NK-92 (cell line): Measurements from ENCODE around the gene VHLL.
"Not testable (repeated sequence)": the region's sequence is repeated elsewhere in the genome, so short reads cannot be mapped to it uniquely, and the experiment has no call there.

Experiments
- DNase-seq: peaks from one replicate; lab custom pipeline; 2025; ENCODE audit not compliant: unreplicated experiment; lab: John Stamatoyannopoulos, UW

The VHLL gene

DNA sequence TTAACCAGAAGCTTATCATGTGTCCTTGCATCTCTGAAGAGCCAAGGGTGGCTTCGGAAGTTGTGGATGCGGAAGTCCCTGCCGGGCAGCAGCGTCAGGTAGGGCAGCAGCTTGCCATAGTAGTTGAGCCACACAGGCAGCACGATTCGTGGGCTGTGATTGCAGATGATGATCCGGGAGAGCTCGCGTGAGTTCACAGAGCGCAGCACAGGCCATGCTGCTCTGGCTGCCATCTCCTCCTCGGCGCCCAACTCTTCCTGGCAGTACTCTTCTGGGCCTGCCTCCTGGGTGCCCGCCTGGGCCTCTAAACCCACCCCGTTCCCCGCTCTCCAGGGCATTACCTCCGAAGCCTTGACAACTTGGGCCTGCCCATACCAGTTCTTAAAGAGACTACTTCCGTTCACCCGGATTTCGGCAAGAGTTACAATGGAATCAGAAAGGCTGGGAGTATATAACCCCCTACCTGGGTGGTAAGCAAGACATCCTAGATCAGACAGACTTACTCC lies at the start of gene VHLL:
TSS of gene VHLL (minus strand) at position 456 of the 506 bp plus-strand sequence. CDS start at position 338, 118 bp downstream.
- DNase-seq: no peak

DNA sequence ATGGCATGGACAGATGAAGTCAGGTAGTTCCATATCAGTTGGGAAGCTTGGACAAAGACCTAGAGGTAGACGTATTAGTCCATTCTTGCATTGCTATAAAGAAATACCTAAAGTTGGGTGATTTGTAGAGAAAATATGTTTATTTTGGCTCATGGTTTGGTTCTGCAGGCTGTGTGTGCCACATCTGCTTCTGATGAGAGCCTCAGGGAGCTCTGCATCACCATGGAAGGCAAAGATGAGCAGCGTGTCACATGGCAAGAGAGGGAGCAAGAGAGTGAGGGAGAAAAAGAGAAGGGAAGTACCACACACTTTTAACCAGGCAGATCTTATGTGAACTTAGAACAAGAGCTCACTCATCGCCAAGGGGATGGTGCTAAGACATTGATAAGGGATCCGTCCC lies 48.2 kb upstream of the VHLL start:
- no peak for DNase-seq

DNA sequence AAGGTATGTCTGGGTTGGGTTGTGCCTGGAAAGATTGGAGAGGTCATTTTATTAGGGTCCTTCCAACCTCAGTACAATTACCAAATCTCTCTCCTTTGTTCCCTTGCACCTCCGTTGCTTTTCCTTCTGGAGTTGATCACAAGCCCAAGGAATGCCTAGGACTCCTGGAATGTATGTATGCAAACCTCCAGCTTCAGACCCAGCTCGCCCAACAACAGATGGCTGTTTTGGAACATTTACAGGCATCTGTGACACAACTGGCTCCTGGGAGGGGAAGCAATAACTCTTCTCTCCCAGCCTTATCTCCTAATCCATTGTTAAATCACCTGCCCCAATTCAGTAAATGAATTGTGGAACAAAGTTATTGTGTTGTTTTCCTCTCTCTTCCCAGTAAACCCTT lies 47.5 kb upstream of the VHLL start:
- no peak for DNase-seq

DNA sequence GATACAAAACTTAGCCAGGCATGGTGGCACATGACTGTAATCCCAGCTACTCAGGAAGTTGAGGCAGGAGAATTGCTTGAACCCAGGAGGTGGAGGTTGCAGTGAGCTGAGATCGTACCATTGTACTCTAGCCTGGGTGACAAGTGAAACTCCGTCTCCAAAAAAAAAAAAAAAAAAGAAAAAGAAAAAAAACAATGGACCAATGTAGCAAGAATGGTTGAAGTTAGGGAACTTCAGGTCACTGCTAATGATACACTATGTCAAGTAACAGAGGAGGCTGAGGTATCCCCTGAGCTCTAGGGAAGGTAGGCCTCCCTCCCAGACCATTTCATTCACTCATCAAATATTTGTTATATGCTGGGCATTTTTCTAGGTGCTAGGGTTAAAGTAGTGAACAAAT lies 46.9 kb upstream of the VHLL start:
- not testable (repeated sequence) for DNase-seq

DNA sequence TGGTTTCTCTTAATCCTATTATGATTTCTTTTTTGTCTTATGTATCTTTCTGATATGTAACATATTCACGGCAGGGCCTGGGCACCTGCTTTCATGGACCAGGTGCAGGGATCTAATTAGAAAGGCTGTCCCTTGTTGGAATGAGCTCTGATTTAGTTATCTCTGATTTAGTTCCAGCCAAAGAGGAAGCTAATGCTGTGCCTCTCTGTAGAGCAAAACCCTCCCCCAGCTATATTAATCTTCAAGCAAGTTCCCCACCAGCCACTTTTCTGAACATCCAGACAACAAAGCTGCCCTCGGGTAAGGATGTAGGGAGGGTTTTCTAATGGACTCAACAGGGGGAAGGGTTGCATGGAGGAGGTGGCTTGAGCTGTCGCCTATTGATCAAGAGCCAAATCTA lies 45.3 kb upstream of the VHLL start:
- DNase-seq: no peak

DNA sequence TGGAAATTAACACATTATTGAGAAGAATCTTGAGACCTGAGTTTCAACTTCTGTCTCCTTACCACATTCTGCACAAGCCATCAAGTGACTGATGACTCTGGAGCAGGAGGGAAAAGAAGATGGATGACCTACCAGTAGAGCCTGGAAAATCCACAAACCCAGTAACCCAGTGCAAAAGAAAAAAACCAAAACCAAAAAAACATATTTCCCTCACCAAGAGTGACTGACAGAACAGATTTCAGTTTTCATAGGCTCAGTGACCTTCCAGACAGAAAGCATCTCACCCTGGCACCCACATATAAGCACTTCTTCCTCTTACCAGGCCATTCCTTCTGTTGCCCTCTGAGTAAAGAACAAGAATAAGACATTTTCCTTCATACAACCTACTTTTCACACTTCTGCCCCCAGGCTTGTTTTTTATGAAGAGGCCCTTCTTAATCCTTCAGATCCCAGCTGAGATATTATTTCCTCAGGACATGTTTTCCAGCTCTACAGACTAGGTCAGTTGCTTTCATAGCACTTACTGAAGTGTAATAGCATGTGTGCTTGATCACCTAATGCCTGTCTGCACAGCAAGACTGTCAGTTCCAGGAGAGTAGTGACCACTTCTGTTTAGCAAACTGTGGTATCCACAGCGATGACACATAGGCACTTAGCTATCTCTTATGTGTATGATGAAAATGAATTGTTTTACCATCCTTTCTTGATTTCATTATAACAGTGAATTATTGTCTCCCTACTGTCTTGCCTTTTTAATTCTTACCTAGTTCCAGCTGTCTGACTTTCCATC lies 43.3 kb upstream of the VHLL start:
- no peak for DNase-seq

DNA sequence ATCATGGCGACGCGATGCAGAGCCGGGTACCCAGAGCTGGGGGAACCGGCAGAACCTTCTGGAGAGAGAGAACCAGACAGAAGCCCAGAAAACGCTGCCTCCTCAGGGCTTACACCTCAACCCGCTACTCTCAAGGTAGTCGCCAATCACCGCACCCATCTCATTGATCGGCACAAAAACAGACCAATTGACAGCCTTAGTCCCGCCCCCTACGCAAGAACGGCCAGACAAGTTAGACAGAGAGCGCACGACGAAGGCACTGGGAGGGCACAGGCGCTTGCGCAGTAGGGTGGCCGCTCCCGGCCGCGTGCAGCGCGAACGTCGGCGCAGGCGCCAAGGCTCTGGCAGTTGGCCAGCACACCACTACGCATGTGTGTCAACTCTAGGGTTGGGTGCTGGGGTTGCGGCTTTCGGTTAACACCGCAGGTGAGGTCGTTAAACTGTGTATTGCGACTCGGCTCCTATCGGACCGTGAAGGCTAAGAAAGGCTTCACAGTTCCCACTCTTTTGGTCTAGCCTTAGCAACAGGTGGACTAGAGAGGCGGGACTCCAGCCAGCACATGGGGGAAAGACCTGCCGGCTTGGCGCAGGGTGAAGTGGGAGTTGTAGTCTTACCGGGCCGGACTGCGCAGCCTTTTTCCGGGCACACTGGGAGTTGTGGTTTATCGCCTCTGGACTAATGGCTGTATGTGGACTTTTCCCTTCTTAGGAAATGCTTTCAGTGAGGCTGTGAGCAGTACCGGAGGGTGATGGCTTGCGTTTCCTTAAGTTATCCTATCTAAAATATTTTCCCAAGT lies 39.3 kb upstream of the VHLL start, which contains the start of the genes CCT3 and TSACC:
TSS of gene CCT3 (minus strand) at position 113 of the 797 bp plus-strand sequence. CDS start at position 5, 108 bp downstream.
TSS of gene TSACC (plus strand) at position 347 of the 797 bp plus-strand sequence. CDS start 1,232 bp downstream, outside the sequence.
- peak; percentile 92 for DNase-seq

DNA sequence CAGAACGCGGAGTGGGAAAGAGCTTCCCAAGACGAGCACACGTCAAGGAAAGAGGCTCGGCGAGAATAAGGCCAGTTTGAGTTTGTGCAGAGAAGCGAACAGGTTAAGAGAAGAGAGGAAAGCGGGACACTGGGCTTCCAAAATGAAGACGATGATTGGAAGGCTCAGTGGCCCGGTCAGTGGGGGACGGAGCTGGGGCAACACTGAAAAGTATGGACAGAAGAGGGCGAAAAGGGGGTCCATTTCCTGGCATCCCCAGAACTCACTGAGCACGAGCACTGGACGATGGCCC lies 38.7 kb upstream of the VHLL start:
- no peak for DNase-seq

DNA sequence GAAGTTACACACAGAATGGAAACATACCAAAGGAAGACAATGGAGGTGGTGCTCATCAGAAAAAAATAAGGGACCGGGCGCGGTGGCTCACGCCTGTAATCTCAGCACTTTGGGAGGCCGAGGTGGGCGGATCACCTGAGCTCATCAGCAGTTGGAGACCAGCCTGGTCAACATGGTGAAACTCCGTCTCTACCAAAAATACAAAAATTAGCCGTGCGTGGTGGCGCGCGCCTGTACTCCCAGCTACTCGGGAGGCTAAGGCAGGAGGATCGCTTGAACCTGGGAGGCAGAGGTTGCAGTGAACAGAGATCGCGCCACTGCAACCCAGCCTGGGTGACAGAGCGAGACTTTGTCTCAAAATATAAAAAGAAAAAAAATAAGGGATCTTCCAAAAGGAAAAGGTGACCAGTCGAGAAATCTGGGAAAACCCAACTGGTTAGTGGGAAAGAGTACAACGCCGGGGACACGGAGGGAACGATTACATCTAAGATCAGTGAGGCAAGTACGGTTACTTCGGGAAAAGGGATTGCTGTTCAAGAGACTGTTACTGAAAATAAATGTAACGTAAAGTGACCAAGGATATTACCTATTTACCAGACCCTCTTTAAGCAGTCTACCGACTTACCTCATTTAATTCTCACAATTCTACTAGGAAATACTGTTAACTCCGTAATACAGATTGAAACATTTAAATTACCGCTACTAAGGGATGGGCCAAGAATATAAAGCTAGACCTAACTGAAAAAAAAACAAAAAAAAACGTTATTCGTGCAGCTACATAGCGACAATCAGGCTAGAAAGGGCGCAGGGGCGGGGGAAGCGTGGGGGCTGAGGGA lies 38.2 kb upstream of the VHLL start:
- no peak for DNase-seq

DNA sequence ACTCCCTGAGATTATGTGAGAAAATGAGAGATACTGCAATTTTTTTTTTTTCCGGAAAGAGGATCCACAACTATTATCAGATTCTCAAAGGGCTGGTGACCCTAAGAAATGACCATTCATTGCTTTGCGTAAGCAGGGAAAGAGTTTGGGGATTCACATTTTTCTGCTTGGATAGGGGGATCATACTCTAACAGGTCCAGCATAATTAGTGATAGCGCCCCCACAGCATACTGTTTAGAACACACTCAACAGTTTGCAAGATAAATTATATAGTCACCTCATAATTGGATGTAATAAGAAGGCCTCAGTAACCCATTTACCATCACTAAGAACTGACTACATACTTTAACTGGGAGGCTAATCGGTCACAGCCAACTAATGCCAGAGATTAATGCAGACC lies 37.1 kb upstream of the VHLL start:
- no peak for DNase-seq

DNA sequence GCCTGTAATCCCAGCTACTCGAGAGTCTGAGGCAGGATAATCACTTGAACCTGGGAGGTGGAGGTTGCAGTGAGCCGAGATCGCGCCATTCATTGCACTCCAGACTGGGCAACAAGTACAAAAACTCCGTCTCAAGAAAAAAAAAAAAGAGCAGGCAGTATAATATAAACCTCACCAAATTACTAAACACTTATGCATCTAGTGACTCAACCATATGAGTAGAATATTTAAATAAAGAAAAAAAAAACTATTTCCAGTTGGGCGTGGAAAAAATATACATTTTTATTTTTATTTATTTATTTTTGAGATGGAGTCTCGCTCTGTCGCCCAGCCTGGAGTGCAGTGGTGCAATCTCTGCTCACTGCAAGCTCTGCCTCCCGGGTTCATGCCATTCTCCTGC lies 24.1 kb upstream of the VHLL start:
- DNase-seq: not testable (repeated sequence)

DNA sequence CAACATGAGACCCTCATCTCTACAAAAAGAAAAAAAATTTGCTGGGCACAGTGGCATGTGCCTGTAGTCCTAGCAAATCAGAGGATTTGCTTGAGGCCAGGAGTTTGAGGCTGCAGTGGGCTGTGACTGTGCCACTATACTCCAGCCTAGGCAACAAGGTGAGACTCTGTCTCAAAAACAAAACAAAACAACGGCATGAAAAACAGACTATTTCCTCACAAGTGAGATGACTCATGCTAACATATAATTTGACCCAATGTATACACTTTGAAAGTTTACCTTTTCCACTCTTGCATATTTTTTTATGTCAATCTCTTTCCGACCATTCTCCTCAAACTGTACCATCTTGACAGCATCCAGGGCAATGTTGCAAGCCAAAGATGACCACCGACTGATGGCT lies 21.5 kb upstream of the VHLL start:
- no peak for DNase-seq

DNA sequence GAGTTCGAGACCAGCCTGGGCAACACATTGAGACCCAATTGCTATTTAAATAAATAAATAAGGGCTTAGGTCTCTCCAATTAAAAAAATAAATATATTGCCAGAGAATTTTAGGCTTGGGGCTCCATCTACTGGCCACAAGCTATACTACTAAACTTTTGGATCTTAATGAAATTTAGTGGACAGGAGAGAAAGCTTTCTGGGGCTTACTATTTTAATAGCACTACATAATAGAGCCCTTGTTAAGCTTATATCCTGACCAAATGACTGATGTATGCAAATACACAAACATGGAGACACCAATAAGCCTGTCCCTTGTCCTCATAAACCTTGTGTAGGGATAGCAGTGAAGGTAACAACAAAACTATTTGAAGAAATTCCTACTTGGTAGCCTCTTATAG lies 20.6 kb upstream of the VHLL start:
- no peak for DNase-seq

DNA sequence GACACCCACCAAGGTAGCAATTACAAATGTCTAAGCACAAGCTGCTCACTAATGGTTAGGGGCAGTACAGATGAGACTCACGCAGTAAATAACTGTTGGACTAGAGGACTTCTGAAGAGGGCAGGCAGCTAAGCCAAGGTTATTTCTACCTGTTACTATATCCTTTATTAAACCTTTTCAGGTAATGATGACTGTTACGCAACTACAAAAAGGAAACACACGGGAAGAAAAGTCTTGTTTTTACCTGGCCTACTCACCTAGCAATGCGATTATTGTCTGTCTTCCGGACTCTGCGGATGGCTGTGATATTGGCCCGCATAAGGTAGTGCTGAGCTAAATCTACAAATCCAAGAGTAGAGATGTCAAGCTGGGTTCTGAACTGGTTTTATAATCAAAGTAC lies 17.8 kb upstream of the VHLL start:
- DNase-seq: no peak

DNA sequence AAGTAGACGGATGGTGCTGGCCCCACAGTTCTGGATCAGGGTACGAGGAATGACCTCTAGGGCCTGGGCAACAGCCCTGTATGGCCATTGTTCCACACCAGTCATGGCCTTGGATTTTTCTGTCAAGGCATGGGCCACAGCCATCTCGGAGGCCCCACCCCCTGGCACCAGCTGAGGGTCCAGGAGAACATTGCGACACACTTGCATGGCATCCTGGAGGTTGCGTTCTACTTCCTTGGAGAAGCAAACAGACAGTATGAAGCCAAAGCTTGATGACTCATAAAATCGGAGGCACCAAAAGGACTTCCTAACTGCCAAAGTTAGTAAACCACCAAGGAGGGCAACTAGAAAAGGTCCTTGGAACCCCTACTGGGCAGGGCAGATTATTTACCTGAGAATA lies 11.9 kb upstream of the VHLL start:
- DNase-seq: no peak

DNA sequence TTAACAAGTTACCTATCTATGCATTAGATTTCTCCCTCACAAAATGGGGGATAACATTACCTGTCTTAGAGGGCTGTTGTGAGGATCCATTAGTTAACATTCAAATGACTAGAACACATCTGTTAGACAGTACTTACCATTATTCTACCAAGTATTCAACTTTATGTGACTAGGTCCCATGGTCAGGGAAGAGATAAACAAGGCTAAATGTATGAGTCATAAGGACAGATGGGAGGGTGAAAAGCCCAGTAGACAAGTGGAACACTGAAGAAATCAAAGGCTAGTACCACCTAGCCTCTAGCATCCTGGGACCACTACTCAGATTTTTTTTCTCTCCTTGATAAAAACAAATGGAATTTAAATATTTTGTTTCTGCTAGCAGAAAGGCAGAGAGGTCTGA lies 9.0 kb upstream of the VHLL start:
- no peak for DNase-seq

DNA sequence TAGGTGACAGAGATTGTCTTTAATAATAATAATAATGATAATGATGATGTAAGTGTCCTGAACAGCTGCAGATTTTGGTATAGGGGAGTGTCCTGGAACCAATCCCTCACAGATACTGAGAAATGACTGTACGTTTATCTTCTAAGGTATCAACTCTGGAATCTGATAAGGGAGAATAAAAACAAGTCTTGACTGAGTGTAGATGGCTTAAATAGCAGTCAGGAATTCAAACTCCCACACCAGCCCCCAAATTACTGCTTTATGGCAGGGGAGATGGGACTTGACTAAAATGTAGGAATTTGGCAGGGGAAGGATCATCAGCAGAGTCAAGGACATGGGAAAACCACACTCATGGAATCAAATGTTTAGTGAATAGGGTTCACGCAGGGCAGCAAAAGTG lies 6.1 kb upstream of the VHLL start:
- no peak for DNase-seq

DNA sequence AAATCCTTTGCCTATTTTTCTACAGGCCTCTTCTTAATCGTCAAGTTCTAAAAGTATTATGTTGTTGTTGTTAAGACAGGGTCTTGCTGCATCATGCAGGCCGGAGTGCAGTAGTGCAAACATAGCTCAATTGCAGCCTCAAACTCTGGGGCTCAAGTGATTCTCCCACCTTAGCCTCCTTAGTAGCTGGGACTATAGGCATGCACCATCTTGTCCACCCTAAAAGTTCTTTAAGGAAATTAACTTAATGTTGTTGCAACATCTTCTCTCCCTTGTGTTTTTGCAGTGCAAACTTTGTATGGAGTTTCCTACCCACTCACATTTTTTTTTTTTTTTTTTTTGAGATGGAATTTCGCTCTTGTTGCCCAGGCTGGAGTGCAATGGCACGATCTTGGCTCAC lies 4.1 kb upstream of the VHLL start:
- DNase-seq: no peak

DNA sequence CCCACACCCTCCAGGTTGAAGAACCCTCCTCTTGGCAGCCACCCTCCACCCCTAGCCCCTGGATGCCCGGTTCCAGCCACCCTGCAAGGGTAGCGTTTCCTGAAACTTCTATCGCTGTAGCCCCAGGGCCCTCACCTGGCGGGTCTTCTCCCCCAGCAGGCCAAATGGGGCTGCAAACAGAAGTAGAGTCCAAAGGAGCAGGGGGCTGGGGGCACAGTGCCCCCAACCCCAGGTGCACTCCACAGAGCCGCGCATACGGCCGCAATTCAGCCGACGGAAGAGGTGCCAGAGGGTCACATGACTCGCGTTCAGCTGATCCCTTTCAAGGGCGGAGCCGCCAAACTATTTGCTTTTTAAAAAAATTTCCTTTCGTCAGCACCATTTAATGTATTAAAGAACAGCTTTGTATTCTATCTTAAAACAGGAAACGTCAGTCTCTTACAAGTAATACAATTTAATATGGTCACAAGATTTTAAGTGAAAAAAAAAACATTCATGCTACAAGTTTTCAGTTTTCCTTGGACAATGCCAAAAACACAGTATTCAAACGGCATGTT lies 3.6 kb downstream of the VHLL start, which contains the start of gene GLMP:
TSS of gene GLMP (minus strand) at position 289 of the 557 bp plus-strand sequence. CDS start at position 255, 34 bp downstream.
- no peak for DNase-seq

DNA sequence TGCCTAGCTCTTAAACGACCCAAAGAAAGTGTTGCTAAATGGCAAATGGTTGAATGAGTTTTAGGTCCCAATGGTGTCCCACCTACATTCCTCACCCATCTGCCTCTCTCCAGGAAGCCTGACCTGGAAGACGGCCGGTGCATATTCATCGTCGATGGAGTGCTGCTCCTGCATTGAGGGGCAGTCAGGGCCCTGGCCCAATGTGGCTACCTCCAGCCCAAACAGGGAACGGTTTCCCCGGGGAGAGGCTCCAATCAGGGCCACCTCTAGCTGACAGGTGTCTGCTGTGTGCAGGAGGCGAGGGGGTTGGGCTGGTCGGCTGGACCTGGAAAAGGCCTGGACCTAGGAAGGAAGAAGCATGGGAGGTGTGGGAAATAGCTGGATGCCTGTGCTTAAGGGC lies 5.2 kb downstream of the VHLL start:
- DNase-seq: no peak

DNA sequence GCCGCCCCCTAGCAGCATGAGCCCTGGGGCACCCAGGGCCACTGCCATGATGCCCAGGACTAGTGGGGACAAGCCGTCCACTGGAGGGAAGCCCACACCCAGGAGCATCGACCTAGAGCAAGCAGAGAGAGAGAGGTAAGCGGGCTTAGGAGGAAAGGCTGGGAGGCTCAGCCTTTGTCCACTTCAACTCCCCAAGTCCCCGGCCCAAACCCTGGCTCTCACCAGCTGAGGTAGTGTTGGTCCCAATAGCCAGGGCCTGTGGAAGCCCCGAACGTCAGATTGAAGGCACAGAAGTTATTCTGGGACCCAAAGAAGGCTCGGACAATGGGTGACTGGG lies 6.0 kb downstream of the VHLL start:
- DNase-seq: no peak
